Measurements from ENCODE around the gene SLC22A7. TPM values are rescaled to one million over a fixed set of nuclear protein-coding genes. Genes with fewer than 3 reads are reported as not detected.
A peak's percentile ranks its signal among the peaks of the same experiment; 100 is the strongest.

Gene SLC22A7
- total RNA-seq, 1 experiment from 2014 or later, result not detected

- in situ Hi-C loops (cut with HindIII; ENCODE audit: low pct_unique_long_range_greater_than_20kb, low sequenced_read_pairs), result no loop called here
- DNase-seq (ENCODE audit: low read depth), result peak; percentile 54
Measured at GRCh38 chr6:43263314-43264178, 34.5 kb upstream of the SLC22A7 start.

DNA sequence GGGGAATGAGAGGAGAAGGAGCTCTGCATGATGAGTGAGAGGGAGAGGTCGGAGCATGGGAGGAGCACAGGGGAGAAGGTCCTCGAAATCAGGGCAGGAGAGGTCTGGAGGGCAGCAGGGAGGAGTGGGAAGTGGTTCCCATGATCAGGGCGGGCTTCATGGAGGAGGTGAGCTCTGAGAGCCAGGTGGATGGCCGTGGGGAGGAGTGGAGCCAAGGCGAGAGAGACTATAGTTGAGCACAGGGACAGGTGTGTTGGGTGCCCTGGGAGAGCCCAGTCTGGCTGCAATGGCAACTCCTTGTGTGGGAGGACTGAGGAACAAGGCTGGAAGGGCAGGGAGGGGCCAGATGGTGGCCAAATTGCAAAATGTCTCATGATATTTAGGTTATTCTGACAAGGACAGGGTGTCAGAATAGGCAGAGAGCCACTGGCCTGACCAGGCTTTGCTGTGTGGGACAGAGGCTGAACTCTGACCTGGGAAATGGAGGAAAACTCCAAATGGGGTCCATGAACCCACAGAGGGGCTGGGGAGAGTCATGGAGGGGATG lies 33.4 kb upstream of the SLC22A7 start:
- DNase-seq (ENCODE audit: low read depth), result no peak
- in situ Hi-C loops (cut with HindIII; ENCODE audit: low pct_unique_long_range_greater_than_20kb, low sequenced_read_pairs), result no loop called here

DNA sequence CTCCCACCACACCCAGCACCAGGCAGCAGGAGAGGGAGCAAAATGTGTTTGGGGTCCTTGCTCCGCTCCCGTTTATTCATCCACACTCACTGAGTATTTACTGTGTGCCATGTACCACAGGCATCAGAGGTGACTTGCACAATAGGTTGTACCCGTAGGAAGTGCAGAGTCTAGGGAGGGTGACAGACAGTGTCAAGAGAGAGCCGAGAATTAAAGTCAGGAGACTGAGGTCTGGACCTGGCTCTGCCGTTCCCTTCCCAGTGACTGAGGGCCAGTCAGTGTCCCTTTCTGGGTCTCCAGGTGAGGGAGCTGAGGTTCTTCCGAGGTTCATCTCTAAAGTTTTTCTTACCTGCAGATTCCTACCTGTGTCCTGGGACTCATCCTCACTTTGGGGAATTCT lies 32.5 kb upstream of the SLC22A7 start:
- in situ Hi-C loops (cut with HindIII; ENCODE audit: low pct_unique_long_range_greater_than_20kb, low sequenced_read_pairs), result no loop called here
- DNase-seq (ENCODE audit: low read depth), result no peak

DNA sequence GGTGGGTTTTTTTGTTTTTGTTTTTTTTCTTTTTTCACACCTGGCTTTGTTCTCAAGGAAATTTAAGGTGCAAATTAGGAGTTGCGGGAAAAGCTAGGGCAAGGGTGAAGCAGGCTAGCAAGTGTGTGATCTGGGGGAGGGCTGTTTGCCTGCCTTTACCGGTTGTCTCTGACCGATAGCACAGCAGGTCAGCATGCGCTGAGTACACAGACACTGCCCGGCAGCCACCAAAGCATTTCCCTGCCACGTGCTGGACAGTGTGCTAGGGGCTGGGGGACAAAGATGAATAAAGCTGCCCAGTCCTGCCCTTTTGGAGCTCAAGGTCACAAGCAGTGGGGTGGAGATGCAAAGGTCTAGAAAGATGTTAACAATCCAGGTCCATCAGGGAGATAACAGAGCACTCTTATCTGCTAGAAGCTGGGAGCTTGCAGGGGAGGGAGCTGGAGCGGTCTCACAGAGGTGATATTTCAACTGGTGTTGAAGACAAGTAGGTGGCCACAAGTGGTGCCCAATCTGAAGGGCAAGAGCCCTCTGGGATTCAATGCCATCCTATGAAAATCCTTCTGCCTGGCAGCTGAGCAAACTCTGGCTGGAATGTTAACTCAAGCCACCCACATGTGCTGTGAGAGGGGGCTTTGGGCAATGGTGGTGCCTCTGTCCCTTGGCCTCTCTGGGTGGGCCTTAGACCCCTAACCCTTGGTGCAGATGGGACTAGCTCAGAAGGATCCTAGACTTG lies 30.3 kb upstream of the SLC22A7 start:
- no peak for DNase-seq (ENCODE audit: low read depth)
- in situ Hi-C loops (cut with HindIII; ENCODE audit: low pct_unique_long_range_greater_than_20kb, low sequenced_read_pairs), result no loop called here

DNA sequence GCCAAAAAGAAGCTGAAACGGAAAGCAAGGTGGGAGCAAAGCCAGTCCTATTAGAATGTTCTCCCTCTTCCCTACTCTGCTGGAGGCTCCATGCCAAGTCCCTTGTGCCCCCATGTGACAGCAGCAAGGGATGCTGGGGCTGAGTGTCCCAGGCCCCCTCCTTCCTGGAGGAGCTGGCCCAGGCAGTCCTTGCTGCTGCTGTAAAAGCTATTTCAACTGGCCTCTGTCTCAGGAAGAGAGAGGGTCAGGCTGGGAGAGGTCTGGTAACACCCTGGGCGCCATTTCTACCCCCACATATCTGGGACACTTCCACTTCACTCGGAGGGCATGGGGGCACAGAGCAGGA lies 29.7 kb upstream of the SLC22A7 start:
- no peak for DNase-seq (ENCODE audit: low read depth)
- in situ Hi-C loops (cut with HindIII; ENCODE audit: low pct_unique_long_range_greater_than_20kb, low sequenced_read_pairs), result no loop called here

DNA sequence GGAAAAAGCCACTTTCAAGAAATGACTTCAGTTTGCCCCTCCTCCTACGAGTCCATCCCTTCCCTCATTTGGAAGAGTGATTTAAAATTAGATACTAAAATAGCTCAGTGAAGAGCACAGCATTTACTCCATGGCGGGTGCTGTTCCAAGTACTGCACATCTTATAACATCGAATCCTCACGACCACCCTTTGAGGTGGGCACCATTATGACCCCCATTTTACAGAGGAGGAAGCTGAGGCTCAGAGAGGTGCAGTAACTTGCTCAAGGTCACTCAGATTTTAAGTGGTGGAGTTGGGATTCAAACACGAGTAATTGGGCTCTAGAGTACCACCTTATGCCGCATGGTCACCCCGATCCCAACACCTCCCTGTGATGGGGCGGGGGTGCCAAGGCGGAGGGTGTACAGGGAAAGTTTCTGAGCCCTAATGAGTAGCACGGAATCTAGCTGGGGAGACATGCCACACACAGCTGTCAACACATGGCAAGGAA lies 29.2 kb upstream of the SLC22A7 start:
- DNase-seq (ENCODE audit: low read depth), result no peak
- in situ Hi-C loops (cut with HindIII; ENCODE audit: low pct_unique_long_range_greater_than_20kb, low sequenced_read_pairs), result no loop called here

- in situ Hi-C loops (cut with HindIII; ENCODE audit: low pct_unique_long_range_greater_than_20kb, low sequenced_read_pairs), result no loop called here
- DNase-seq (ENCODE audit: low read depth), result no peak
Measured at GRCh38 chr6:43269273-43270007, 28.6 kb upstream of the SLC22A7 start.

GRCh38 chr6:43271103-43271815 lies 26.8 kb upstream of the SLC22A7 start:
- in situ Hi-C loops (cut with HindIII; ENCODE audit: low pct_unique_long_range_greater_than_20kb, low sequenced_read_pairs), result no loop called here
- no peak for DNase-seq (ENCODE audit: low read depth)

DNA sequence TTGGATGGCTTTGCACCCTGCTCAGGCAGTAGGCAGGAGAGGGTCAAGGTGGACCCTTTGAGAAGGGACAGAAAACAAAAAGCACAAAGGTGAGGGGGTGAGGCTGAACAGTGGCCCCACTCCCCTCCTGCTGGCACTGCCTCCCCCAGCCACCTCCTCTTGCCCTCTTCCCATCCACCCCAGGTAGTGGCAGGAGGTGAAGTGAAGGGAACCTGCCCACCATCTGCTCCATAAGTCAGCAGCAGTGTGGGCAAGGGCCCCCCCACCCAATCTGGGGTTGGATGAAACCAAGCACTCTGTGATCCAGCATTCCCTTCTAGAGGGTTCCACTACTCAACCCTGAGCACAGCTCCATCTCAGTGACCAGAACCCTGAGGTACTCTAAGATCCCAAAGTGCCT lies 26.1 kb upstream of the SLC22A7 start:
- in situ Hi-C loops (cut with HindIII; ENCODE audit: low pct_unique_long_range_greater_than_20kb, low sequenced_read_pairs), result no loop called here
- DNase-seq (ENCODE audit: low read depth), result no peak

GRCh38 chr6:43273707-43274106 lies 24.4 kb upstream of the SLC22A7 start:
- in situ Hi-C loops (cut with HindIII; ENCODE audit: low pct_unique_long_range_greater_than_20kb, low sequenced_read_pairs), result no loop called here
- no peak for DNase-seq (ENCODE audit: low read depth)

DNA sequence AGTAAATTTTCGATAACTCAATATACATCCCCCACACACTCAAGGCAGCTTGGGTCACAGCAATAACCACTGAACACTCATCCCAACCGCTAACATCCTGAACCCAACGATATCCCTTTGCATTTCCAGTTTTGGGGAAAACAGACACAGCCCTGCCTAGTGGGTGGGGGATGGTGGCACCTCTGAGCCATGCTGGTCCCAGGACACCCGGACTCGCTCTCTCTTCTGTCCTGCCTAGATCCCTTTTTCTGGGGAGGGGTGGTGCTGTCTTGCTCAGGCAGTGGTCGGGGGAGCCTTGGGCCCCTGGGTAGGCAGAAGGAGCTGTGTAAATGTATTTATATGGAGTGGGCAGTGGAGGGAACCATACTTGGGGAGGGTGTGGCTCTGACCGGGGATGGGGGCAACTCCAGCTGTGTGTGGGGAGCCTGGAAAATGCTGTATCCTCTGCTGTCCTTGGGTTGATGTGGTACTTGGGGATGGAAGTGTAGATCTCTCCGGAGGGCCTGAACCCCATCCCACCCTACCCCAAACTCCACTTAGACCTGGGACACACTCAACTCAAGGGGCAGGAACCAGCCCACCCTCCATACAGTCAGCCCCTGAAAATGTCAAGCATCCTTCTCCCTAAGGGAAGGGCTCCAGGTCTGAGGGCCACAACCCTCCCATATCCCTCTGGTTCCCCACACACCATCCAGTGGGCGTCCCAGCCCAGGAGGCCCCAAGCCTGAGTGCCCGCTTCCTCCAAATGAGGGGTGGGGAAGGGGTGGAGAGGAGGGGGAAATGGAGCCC lies 23.7 kb upstream of the SLC22A7 start:
- in situ Hi-C loops (cut with HindIII; ENCODE audit: low pct_unique_long_range_greater_than_20kb, low sequenced_read_pairs), result no loop called here
- DNase-seq (ENCODE audit: low read depth), result no peak

DNA sequence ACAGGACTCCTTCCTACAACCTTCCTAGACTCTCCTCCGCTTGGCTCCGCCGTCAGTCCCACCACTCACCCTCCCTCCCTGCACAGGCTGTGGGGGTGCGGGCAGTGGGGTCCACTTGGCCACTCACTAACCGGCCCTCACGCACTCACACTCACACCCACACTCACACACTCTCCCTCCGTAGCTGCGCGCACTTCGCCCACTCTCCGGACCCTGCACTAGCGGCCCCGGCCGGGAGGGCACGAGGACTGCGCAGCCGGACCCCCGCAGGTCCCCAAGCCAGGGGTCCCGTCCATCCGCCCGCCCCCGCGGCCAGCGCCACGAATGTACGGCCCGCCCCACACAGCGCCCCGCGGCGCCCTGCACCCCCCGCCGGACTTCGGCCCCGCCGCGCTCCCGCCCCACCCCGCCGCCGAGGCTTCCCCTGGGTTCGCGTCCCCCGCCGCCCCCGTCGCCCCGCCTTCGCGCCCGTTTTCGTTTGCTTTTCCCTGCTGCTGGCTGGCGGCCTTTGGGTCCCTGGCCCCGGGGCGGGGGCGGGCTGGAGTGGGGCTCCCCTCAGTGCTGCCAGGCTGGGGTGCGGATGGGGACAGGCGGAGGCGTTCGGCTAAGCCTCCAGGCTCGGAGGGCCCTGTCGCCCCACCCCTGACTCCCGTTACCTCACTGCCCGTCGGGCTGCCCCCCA lies 23.0 kb upstream of the SLC22A7 start:
- in situ Hi-C loops (cut with HindIII; ENCODE audit: low pct_unique_long_range_greater_than_20kb, low sequenced_read_pairs), result no loop called here

DNA sequence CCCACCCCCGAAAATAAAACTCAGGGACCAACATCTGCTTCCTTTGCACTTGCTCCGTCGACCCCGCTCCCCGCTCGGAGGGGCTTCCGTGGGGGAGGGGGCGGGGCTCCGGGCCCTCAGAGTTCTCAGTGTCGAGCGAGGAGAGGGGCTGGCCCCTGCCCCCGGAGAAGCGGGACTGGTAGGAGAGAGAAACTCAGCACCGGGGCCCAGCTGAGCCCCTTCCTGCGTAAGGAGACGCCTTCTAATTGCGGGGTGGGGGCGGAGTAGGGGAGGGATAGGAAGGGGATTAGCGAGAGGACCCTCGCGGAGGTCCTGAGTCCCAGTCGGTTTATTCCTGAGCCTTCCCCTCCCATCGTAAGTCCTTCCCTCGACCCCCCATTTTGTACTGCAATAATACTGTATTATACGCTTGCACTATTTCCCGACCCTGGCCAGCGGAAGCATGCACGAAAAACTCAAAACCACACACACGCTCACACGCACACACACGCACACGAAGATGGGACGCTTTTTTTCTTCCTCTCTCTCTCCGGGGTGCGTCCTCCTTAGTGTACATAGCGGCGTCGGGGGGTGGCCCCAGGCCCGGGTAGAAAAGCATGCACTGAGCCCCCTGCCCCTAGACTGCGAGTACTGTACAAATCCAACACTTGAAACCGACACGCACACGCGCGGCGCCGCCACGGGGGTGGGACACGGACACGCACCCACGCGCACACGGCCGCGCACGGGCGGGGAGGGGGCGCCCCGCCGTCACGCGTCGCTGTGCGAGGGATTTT lies 22.1 kb upstream of the SLC22A7 start:
- in situ Hi-C loops (cut with HindIII; ENCODE audit: low pct_unique_long_range_greater_than_20kb, low sequenced_read_pairs), result no loop called here
- no peak for DNase-seq (ENCODE audit: low read depth)

More for the DNA sequence above, 23.0 kb upstream of the SLC22A7 start:
- DNase-seq (ENCODE audit: low read depth), result no peak

GRCh38 chr6:43276577-43277305 lies 21.3 kb upstream of the SLC22A7 start:
- in situ Hi-C loops (cut with HindIII; ENCODE audit: low pct_unique_long_range_greater_than_20kb, low sequenced_read_pairs), result no loop called here
- DNase-seq (ENCODE audit: low read depth), result no peak

GRCh38 chr6:43277306-43277642 lies 20.8 kb upstream of the SLC22A7 start:
- in situ Hi-C loops (cut with HindIII; ENCODE audit: low pct_unique_long_range_greater_than_20kb, low sequenced_read_pairs), result no loop called here
- DNase-seq (ENCODE audit: low read depth), result no peak
